Endometrium (tissue), 2 donors: Measurements from ENCODE around the gene ERMP1.
A peak's percentile ranks its signal among the peaks of the same experiment; 100 is the strongest.
"Not testable (repeated sequence)": the region's sequence is repeated elsewhere in the genome, so short reads cannot be mapped to it uniquely, and the experiment has no call there.

Experiments used
- FAIRE-seq: peaks from 2 replicates; lab custom pipeline; 2012; peaks lifted over from hg19 to GRCh38; lab: Jason Lieb, UNC
- donor health status: control.
- donor health status: control.

ERMP1 gene

GRCh38 chr9:5819174-5819573 is 13.7 kb downstream of the ERMP1 start:
- no peak for FAIRE-seq

GRCh38 chr9:5818424-5819142 is 14.3 kb downstream of the ERMP1 start:
- no peak for FAIRE-seq

- no peak for FAIRE-seq
These were observed 15.1 kb downstream of the ERMP1 start for GRCh38 chr9:5817862-5818261.

- no peak for FAIRE-seq
These were observed 17.5 kb downstream of the ERMP1 start for GRCh38 chr9:5815461-5815860.

GRCh38 chr9:5813824-5814223 is 19.1 kb downstream of the ERMP1 start:
- FAIRE-seq: no peak

GRCh38 chr9:5811751-5812150 is 21.2 kb downstream of the ERMP1 start:
- FAIRE-seq: no peak

GRCh38 chr9:5805478-5805877 is 27.4 kb downstream of the ERMP1 start:
- no peak for FAIRE-seq

GRCh38 chr9:5801739-5802113 is 31.2 kb downstream of the ERMP1 start:
- no peak for FAIRE-seq

GRCh38 chr9:5800969-5801738 is 31.8 kb downstream of the ERMP1 start:
- FAIRE-seq: no peak

GRCh38 chr9:5800378-5800777 is 32.5 kb downstream of the ERMP1 start:
- FAIRE-seq: not testable (repeated sequence)

GRCh38 chr9:5799314-5799713 is 33.6 kb downstream of the ERMP1 start:
- FAIRE-seq: peak; percentile 50

GRCh38 chr9:5798581-5798980 is 34.3 kb downstream of the ERMP1 start:
- FAIRE-seq: no peak

- no peak for FAIRE-seq
These were observed 36.6 kb downstream of the ERMP1 start for GRCh38 chr9:5796298-5796697.

GRCh38 chr9:5793812-5794211 is 39.1 kb downstream of the ERMP1 start:
- FAIRE-seq: no peak

GRCh38 chr9:5791870-5792269 is 41.0 kb downstream of the ERMP1 start:
- no peak for FAIRE-seq

GRCh38 chr9:5790923-5791322 is 42.0 kb downstream of the ERMP1 start:
- FAIRE-seq: no peak

- FAIRE-seq: no peak
These were observed 43.4 kb downstream of the ERMP1 start for GRCh38 chr9:5789489-5789888.

- no peak for FAIRE-seq
These were observed 45.1 kb downstream of the ERMP1 start for GRCh38 chr9:5787759-5788302.

- no peak for FAIRE-seq
These were observed 45.7 kb downstream of the ERMP1 start for GRCh38 chr9:5787220-5787619.

GRCh38 chr9:5786370-5787127 is 46.4 kb downstream of the ERMP1 start:
- no peak for FAIRE-seq

- no peak for FAIRE-seq
These were observed 48.2 kb downstream of the ERMP1 start for GRCh38 chr9:5784526-5785315.

GRCh38 chr9:5783982-5784381 is 48.9 kb downstream of the ERMP1 start:
- FAIRE-seq: no peak
